Dedifferentiated amniotic fluid mesenchymal stem cell (primary cell): ENCODE results near the gene PRR5.
"Not testable (repeated sequence)": the region's sequence is repeated elsewhere in the genome, so short reads cannot be mapped to it uniquely, and the experiment has no call there.

ENCODE experiments used
- DNase-seq: peaks from one replicate; pipeline ENCODE4 v3.0.0-alpha.2; 2016; ENCODE audit errors: extremely low spot score

Gene PRR5

DNA sequence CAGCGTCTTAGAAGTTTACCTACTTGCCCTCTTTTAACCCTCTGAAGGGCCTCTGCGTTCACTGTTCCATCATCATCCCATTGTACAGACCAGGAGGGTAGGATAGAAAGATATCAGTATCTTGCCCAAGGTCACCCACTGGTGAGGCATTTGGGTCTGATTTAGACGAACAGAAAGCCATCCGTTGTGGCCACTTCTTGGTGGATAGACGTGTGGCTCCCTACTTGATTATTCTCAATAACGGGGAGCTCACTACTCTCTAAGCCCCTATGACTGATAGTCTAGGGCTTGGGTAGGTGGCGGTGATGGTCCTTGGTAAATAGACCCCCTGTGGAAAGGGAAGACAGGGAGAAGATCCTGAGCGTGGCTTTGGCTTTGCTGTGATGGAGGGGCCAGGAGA lies 28.6 kb upstream of the PRR5 start:
- DNase-seq, result no peak

DNA sequence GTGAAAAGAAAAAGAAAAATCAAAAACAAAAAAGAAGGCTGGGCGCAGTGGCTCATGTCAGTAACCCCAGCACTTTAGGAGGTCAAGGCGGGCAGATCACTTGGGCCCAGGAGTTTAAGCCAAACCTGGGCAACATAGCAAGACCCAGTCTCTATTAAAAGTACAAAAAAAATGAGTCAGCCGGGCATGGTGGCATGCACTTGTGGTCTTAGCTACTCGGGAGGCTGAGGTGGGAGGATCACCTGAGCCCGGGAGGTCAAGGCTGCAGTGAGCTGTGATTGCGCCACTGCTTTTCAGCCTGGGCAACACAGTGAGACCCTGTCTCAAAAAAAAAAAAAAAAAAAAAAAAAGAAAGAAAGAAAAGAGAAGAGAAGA lies 26.0 kb upstream of the PRR5 start:
- not testable (repeated sequence) for DNase-seq

GRCh38 chr22:44676441-44677352 lies 25.3 kb upstream of the PRR5 start:
- DNase-seq, result no peak

GRCh38 chr22:44677353-44677840 lies 24.6 kb upstream of the PRR5 start:
- DNase-seq, result no peak

- DNase-seq, result no peak
Observed at GRCh38 chr22:44677871-44678555, 24.0 kb upstream of the PRR5 start.

GRCh38 chr22:44678556-44679305 lies 23.3 kb upstream of the PRR5 start:
- DNase-seq, result no peak

- DNase-seq, result not testable (repeated sequence)
Observed at GRCh38 chr22:44679306-44679647, 22.7 kb upstream of the PRR5 start.

DNA sequence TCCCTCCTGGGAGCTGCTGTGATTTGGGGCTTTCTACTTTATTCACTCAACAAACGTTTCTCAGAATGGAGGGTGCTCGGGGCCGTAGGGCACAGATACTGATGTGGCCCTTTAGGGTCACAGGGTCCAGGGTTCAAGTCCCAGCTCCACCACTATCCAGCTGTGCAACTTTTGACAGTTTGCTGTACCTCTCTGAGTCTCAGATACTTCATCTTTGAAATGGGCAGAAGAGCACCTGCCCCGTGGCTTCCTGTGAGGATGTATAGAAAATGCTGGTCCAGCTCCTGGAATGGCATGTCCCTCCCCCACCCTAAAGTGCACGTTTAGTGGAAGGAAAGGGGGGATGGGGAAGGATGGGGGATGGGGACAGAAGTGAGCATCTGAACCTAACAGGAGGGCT lies 21.9 kb upstream of the PRR5 start:
- no peak for DNase-seq

DNA sequence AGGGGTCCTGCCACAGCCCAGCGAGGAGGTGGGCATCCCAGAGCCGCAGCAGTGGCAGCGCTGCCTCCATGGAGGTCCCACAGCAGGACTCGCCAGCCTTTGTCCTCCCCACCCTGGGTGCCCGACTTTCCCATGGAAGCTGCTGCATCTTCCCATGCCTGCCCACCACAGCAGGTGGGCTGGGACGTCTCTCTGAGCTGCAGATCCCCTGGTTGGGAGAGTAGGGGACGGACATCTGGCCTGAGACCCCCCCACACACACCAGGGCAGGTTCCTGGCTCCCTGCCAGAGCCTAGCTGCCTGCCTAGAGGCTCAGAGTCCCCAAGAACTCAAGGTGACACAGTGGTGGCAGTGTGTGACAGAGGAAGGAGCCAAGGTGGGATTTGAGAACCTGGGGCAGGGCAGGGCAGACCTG lies 21.5 kb upstream of the PRR5 start:
- no peak for DNase-seq

- DNase-seq, result no peak
Observed at GRCh38 chr22:44682556-44683168, 19.3 kb upstream of the PRR5 start.

DNA sequence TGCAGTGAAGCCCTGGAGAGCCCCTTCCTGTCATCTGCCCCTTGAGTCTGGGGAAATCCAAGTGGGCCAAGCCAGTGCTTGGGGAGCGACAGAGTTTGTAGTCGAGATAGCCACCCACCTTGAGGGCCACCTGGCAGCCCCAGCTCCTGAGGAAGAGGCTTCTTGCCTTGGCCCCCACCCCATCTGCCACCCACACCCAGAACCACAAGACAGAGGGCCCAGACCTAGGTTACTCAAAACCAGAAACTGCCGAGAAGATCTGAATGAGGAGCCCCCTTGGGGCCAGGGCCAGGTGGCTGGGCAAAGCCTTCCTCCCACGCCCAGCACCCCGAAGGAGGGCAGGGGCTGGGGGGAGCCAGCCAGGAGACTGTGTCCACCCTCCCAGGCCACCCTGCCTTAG lies 18.8 kb upstream of the PRR5 start:
- no peak for DNase-seq

DNA sequence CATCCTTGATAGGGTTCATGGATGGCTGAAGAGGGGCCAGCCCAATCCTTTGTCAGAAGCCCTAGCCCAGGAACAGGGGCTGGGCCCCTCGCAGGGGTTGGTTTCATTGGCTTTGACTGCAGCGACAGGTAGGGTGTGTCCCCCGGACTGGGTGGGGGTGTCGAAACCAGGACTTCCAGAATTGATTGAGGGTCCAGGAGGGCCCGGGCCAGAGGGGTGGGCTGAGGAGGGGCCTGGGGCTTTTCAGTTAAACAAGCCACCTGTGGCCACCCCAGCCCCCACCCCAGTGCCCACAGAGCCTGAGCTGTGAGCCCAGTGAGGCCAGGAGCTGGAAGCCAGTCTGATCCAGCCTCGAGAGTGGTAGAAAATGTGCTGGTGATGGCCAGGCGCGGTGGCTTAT lies 18.1 kb upstream of the PRR5 start:
- DNase-seq, result no peak

DNA sequence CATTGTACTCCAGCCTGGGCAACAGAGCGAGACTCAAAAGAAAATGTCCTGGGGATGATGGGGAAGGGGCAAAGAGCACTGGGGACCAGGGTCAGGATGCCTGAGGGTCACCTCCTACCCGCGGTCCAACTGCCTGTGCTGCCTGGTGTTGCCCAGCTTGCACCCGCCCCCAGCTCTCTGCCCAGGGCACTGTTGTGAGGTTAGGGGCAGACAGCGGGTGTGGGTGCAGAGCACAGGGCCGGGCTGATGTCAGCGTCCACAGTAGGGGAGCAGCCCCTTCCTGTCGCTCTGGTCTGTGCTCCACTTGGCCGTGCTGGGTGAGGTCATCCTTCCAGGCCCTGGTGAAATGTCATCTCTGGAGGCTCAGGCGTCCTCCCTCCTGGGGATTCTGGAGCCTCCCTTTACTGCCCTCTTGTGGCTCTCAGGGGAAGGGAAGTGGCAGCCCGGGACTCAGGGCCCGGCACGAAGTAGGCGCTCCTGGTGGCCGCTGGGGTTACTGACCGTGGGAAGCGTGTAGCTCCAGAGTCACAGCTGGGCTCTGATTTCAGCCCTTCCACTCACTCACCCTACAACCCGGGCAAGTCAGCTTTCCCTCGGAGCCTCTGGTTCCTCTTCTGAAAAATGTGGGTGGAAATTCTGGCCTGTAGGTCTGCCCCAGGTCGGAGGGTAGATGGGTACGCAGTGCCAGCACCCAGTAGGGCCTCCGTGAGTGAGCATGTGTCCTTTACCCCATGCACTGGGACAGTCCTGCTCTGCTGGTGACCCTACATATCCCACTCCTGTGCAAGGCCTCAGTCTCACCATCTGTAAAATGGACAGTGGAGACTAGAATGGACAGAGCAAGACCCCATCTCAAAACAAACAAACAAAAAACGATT lies 17.3 kb upstream of the PRR5 start:
- DNase-seq, result peak; percentile 96

DNA sequence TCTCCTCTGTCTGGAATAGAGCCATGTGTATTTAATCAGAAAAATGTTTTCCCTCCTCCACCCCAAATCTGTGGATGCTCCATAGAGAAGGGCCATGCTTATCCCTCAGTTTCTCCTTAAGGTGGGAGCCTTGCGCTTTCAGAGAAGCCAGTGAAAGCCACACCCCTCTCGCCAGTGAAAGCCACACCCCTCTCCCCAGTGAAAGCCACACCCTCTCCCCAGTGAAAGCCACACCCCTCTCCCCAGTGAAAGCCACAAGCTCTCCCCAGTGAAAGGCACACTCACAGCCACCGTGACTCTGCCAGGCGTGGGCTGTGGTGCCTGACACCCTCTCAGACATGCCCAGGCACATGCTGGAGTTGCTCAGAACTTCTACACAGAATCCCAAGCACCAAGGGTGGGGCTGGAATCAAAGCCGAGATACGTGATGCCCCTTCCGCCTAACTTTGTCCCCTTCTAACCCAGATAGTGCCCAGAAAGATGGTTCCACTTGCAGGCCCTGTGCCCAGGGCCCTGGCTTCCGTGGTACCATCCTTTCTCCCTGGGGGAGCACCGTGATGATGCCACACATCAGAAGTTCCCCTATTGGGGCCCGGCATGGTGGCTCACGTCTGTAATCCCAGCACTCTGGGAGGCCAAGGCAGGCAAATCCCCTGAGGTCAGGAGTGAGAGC lies 16.5 kb upstream of the PRR5 start:
- peak; percentile 55 for DNase-seq

- peak; percentile 55 for DNase-seq
Observed at GRCh38 chr22:44686873-44687600, 15.0 kb upstream of the PRR5 start.

DNA sequence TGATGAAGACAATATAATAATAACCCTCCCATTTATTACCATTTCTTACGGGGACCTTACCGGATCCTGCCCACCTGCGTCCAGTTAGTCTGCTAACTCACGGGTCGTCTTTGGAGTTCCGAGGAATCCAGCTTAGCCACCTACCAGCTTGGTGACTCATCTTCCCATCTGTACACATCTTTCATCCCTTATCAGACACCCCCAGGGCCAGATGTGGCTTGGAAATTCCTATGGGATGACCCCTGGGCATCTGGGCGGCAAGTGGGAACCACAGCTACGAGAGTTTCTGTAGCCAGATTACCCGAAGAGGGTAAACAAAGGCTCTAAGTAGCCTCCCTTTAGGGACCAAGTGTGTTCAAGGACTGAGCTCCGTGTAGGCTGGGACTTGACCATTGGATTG lies 12.8 kb upstream of the PRR5 start:
- no peak for DNase-seq

DNA sequence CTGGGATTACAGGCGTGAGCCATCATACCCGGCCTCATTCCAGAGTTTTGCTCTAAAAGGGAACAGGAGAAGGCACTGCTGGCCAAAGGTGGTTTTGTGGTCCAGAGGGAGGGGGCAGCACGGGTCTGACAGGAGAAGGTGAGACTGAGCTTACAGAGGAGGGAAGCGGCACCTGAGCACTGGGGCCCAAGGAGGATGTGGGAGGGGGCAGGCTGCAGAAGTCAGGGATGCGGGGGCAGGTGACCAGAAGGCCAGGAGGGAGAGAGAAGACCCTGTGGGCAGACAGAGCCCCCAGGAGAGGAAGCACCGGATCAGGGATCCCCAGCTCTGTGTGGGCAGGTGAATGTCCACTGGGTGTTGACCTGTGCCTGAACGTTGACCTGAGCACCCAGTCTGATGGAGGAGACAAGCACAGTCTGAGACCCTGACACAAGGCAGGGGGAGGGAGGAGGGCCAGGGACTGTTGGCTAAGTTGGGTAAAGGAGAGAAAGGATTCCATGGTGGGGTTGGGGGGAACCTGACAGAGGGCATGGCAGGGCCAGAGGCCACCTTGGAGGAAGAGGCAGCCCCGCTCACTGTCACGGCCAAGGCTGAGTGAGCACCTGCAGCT lies 12.0 kb upstream of the PRR5 start:
- DNase-seq, result no peak

DNA sequence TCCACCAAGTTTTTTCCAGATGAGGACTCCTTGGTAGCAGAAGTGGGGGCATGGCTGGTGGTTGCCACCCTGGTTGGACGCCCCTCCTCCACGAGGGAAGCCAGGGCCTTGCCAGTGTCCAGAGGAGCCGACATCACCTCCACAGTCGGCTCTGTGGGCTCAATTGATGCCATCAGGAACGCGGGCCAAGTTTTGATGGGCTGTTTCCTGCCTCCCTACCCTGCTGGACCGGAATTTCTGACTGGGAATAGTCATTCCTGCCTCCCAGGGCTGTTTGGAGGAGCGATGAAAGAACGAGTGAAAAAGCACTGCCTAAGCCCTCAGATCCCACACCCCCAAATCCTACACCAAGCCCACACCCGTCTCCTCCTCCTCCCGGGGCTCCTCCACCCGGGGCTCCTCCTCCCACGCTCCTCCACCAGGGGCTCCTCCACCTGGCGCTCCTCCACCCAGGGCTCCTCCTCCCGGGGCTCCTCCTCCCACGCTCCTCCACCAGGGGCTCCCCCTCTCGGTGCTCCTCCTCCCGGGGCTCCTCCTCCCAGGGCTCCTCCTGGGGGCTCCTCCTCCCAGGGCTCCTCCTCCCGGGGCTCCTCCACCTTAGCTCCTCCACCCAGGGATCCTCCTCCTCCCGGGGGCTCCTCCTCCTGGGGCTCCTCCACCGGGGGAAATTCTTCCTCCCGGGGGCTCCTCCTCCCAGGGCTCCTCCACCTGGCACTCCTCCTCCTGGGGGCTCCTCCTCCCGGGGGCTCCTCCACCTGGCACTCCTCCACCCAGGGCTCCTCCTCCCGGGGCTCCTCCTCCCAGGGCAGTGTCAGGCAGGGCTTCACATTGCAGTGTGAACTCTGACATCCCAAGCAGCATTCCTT lies 10.0 kb upstream of the PRR5 start:
- DNase-seq, result no peak
